ENCODE data around the gene RIMKLA.

GRCh38 chr1:42419126-42419821 is 38.7 kb downstream of the RIMKLA start:
- TF ChIP-seq, protein P1, sequence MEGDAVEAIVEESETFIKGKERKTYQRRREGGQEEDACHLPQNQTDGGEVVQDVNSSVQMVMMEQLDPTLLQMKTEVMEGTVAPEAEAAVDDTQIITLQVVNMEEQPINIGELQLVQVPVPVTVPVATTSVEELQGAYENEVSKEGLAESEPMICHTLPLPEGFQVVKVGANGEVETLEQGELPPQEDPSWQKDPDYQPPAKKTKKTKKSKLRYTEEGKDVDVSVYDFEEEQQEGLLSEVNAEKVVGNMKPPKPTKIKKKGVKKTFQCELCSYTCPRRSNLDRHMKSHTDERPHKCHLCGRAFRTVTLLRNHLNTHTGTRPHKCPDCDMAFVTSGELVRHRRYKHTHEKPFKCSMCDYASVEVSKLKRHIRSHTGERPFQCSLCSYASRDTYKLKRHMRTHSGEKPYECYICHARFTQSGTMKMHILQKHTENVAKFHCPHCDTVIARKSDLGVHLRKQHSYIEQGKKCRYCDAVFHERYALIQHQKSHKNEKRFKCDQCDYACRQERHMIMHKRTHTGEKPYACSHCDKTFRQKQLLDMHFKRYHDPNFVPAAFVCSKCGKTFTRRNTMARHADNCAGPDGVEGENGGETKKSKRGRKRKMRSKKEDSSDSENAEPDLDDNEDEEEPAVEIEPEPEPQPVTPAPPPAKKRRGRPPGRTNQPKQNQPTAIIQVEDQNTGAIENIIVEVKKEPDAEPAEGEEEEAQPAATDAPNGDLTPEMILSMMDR (IDR thresholded peaks at IDR 0.05): no peak
- no peak for TF ChIP-seq ZFX (IDR thresholded peaks at IDR 0.05; ENCODE audit: borderline replicate concordance)
